Smooth muscle cell (in vitro differentiated cells): ENCODE results near the gene COL18A1. TPM values are rescaled to one million over a fixed set of nuclear protein-coding genes. Genes with fewer than 3 reads are reported as not detected.

ENCODE experiments used
- DNase-seq: peaks from one replicate; lab custom pipeline; 2025; ENCODE audit not compliant: unreplicated experiment; lab: John Stamatoyannopoulos, UW
- H2AFZ ChIP-seq: fragments of 200-600 bp; sonication (generic); 2 replicates; pipeline ENCODE4 v1.6.0; 2016; ENCODE audit warnings: antibody characterized with exemption, low read depth, mild to moderate bottlenecking
- H3F3A ChIP-seq: fragments of 200-600 bp; sonication (generic); 2 replicates; pipeline ENCODE4 v1.6.0; 2017; ENCODE audit warnings: antibody characterized with exemption, low read depth
- H3K27ac ChIP-seq: fragments of 200-600 bp; sonication (generic); 2 replicates; pipeline ENCODE4 v1.5.1; 2016; ENCODE audit warnings: low read depth, mild to moderate bottlenecking
- H3K27me3 ChIP-seq: fragments of 200-600 bp; sonication (generic); 2 replicates; pipeline ENCODE4 v1.6.1; 2016; ENCODE audit warnings: low read depth, mild to moderate bottlenecking
- H3K36me3 ChIP-seq: fragments of 200-600 bp; sonication (generic); 2 replicates; pipeline ENCODE4 v1.5.1; 2016; ENCODE audit warnings: low read depth
- H3K4me1 ChIP-seq: fragments of 200-600 bp; sonication (generic); 2 replicates; pipeline ENCODE4 v1.5.1; 2016; ENCODE audit warnings: low read depth
- H3K4me2 ChIP-seq: fragments of 200-600 bp; sonication (generic); 2 replicates; pipeline ENCODE4 v1.6.0; 2016; ENCODE audit warnings: mild to moderate bottlenecking
- H3K4me3 ChIP-seq: fragments of 200-600 bp; sonication (generic); 2 replicates; pipeline ENCODE4 v1.5.1; 2016; ENCODE audit warnings: mild to moderate bottlenecking
- H3K79me2 ChIP-seq: fragments of 200-600 bp; sonication (generic); 2 replicates; pipeline ENCODE4 v1.6.0; 2016; ENCODE audit warnings: low read depth, mild to moderate bottlenecking
- H3K9ac ChIP-seq: fragments of 200-600 bp; sonication (generic); 2 replicates; pipeline ENCODE4 v1.6.0; 2016; ENCODE audit warnings: low read depth
- H3K9me3 ChIP-seq: fragments of 200-600 bp; sonication (generic); replicated peaks from 2 replicates; pipeline ENCODE4 v1.5.1; 2016; ENCODE audit warnings: low read depth
- H4K20me1 ChIP-seq: fragments of 200-600 bp; sonication (generic); 2 replicates; pipeline ENCODE4 v1.6.0; 2016; ENCODE audit warnings: low read depth
- CTCF ChIP-seq: fragments of 200-600 bp; sonication (generic); IDR thresholded peaks from 2 replicates; pipeline ENCODE4 v1.5.1; 2017; ENCODE audit warnings: borderline replicate concordance, mild to moderate bottlenecking, antibody characterized with exemption; ENCODE audit not compliant: insufficient read depth, poor library complexity, severe bottlenecking
- WGBS: methylation state at CpG from one replicate; pipeline ENCODE4 v1.1.7; 2016; ENCODE audit warnings: low lambda C conversion rate; 5-methylcytosine and 5-hydroxymethylcytosine counted together
- polyA plus RNA-seq: library from polyadenylated mRNA; unstranded; fragments of >200 nt; fragmentation: Nextera tagmentation; extraction: Ambion mirVana; gene quantifications from 2 replicates; pipeline ENCODE4 v1.2.1, GENCODE V29; 2016
- total RNA-seq: library from RNA; depleted of rRNA; stranded (reverse); fragments of >200 nt; gene quantifications from 2 replicates; pipeline ENCODE4 v1.2.3, GENCODE V29; 2014

The COL18A1 gene
- total and polyA plus RNA-seq, 2 experiments from 2014 or later, result 192 to 485 TPM

GRCh38 chr21:45457161-45457831 is 52.3 kb downstream of the COL18A1 start:
- no peak for TF ChIP-seq CTCF
- Histone ChIP-seq H3K4me1 (no peaks in the 10 kb centered on the region), H4K20me1 (peaks cover 100% of the 10 kb centered on the region), H3K9ac (no peak overlapping the region), H3K4me3 (no peak overlapping the region), H3K9me3 (no peaks in the 10 kb centered on the region), H3K27me3 (no peaks in the 10 kb centered on the region), H2AFZ (no peak overlapping the region), H3K79me2 (peaks cover 98% of the 10 kb centered on the region), H3K4me2 (no peak overlapping the region), H3K36me3 (peaks cover 4% of the 10 kb centered on the region), H3F3A (peaks cover 16% of the 10 kb centered on the region), H3K27ac (no peak overlapping the region)
- DNase-seq, result no peak
- 94% methylated on average over 25 of the region's 25 CpGs for WGBS

GRCh38 chr21:45457832-45458172 is 52.8 kb downstream of the COL18A1 start:
- Histone ChIP-seq H3K27me3 (no peaks in the 10 kb centered on the region), H3K4me2 (no peak overlapping the region), H3K4me1 (no peaks in the 10 kb centered on the region), H3K4me3 (no peak overlapping the region), H3K9ac (no peak overlapping the region), H3F3A (peaks cover 11% of the 10 kb centered on the region), H3K9me3 (no peaks in the 10 kb centered on the region), H3K79me2 (peaks cover 98% of the 10 kb centered on the region), H3K36me3 (peaks cover 6% of the 10 kb centered on the region), H3K27ac (no peak overlapping the region), H4K20me1 (peaks cover 99% of the 10 kb centered on the region), H2AFZ (no peak overlapping the region)
- DNase-seq, result no peak
- TF ChIP-seq CTCF, result no peak
- WGBS, result 75% methylated on average over 6 of the region's 9 CpGs

DNA sequence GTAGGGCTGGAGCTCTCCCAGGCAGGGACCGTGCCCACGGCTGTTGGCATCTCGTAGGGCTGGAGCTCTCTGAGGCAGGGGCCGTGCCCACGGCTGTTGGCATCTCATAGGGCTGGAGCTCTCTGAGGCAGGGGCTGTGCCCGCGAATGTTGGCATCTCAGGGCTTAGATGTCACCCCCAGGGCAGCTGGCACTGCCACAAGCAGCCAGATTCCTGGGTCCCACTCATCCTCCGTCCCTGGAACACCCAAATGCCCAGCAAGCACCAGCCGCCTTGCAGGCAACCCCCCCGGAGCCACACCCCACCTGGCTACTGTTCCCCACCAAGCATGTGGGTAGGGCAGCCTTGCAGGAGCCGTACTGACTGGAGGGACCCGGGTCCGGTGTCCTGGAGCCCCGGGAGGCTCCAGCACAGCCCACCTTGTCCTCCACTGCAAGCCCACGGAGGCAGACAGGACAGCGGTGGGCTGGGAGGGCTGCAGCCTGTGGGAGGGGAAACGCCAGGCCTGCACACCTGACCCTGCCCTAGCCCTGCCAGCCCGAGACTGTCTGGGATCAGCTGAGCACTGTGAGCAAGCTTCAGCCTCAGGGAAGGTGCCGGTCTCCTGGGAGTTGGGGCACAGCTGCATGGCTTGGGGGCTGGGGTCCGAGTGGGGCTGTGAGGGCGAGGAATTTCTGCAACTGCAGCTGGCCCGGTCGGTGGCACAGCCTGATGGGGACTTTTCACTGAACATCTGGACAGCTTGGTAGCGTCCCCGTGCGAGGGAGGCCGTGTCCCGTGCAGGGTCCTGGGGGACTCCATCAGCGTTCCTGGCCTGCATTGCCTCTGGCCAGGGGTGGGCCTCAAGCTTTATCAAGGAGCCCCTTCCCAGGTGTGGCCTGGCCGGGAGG is 53.6 kb downstream of the COL18A1 start:
- H3K27me3 ChIP-seq, result no peaks in the 10 kb centered on the region
- WGBS, result 96% methylated on average over 29 of the region's 30 CpGs
- H3K4me2 ChIP-seq, result no peak overlapping the region
- H3K9me3 ChIP-seq, result no peaks in the 10 kb centered on the region
- H3K79me2 ChIP-seq, result peaks cover 98% of the 10 kb centered on the region
- peaks cover 99% of the 10 kb centered on the region for H4K20me1 ChIP-seq
- H3K27ac ChIP-seq, result no peak overlapping the region
- no peak overlapping the region for H3K4me3 ChIP-seq
- peaks cover 8% of the 10 kb centered on the region for H3F3A ChIP-seq
- H3K9ac ChIP-seq, result no peak overlapping the region
- DNase-seq, result no peak
- TF ChIP-seq CTCF, result no peak
- H2AFZ ChIP-seq, result no peak overlapping the region
- H3K4me1 ChIP-seq, result no peaks in the 10 kb centered on the region
- peaks cover 6% of the 10 kb centered on the region for H3K36me3 ChIP-seq
